PC-9 (cell line): ENCODE measurements around the gene NACC2.

ENCODE experiments used
- EZH2 ChIP-seq: fragments of 200-600 bp; sonication (generic); IDR thresholded peaks from 2 replicates; pipeline ENCODE4 v1.8.0; 2017; ENCODE audit warnings: antibody characterized with exemption, low read depth
- TF ChIP-seq, protein P1 (sequence below): fragments of 200-600 bp; sonication (generic); conservative IDR thresholded peaks from 2 replicates; pipeline ENCODE4 v1.6.1; 2017; ENCODE audit warnings: mixed run types, antibody characterized with exemption, mild to moderate bottlenecking, moderate library complexity

DNA sequence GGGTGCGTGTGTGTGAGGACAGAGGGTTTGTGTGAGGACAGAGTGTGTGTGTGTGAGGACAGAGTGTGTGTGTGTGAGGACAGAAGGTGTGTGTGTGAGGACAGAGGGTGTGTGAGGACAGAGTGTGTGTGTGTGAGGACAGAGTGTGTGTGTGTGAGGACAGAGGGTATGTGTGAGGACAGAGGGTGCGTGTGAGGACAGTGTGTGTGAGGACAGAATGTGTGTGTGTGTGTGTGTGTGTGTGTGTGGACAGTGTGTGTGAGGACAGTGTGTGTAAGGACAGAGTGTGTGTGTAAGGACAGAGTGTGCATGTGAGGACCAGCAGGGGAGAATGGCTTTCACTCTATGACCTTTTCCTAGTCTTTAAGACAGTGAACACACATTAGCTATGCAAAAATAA is 70.8 kb downstream of the NACC2 start:
- TF ChIP-seq, protein P1, sequence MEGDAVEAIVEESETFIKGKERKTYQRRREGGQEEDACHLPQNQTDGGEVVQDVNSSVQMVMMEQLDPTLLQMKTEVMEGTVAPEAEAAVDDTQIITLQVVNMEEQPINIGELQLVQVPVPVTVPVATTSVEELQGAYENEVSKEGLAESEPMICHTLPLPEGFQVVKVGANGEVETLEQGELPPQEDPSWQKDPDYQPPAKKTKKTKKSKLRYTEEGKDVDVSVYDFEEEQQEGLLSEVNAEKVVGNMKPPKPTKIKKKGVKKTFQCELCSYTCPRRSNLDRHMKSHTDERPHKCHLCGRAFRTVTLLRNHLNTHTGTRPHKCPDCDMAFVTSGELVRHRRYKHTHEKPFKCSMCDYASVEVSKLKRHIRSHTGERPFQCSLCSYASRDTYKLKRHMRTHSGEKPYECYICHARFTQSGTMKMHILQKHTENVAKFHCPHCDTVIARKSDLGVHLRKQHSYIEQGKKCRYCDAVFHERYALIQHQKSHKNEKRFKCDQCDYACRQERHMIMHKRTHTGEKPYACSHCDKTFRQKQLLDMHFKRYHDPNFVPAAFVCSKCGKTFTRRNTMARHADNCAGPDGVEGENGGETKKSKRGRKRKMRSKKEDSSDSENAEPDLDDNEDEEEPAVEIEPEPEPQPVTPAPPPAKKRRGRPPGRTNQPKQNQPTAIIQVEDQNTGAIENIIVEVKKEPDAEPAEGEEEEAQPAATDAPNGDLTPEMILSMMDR = no peak
- no peak for TF ChIP-seq EZH2
